GM12891 (cell line): ENCODE measurements around the gene AEBP1.

Experiments used
- POLR2A ChIP-seq: IDR thresholded peaks from 2 replicates; pipeline ENCODE4 v1.6.1; 2011; ENCODE audit warnings: low read depth, low read length, control low read depth
- POLR2AphosphoS5 ChIP-seq: IDR thresholded peaks from 2 replicates; pipeline ENCODE4 v1.6.1; 2011; ENCODE audit warnings: low read depth, low read length, control low read depth

- no peak for TF ChIP-seq POLR2A
- TF ChIP-seq POLR2AphosphoS5: no peak
Observed at GRCh38 chr7:44112231-44112996, 8.3 kb downstream of the AEBP1 start.
